PC-9 (cell line): ENCODE measurements around the gene NEUROG1.

Experiments used
- EZH2 ChIP-seq: fragments of 200-600 bp; sonication (generic); IDR thresholded peaks from 2 replicates; pipeline ENCODE4 v1.8.0; 2017; ENCODE audit warnings: antibody characterized with exemption, low read depth
- TF ChIP-seq, protein P1 (sequence below): fragments of 200-600 bp; sonication (generic); conservative IDR thresholded peaks from 2 replicates; pipeline ENCODE4 v1.6.1; 2017; ENCODE audit warnings: mixed run types, antibody characterized with exemption, mild to moderate bottlenecking, moderate library complexity

DNA sequence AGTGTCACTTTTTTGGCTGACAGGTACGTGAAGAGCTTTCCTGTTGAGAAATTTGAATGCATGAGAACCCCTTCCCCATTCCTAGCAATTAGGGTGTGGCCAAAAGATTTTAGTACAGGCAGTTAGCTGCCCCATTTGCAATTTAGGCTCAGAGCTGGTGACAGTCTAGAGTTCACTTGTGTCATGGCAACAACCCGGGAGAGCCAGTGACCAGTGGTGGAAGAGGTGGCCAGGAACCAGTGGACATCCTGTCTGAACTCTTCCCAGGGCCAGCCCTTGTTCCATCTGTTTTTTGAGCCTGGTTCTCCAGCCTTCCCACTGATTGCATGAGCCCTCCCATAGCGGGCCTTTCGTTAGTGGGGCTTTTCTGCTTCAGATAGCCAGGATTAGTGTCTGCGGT lies 2.5 kb upstream of the NEUROG1 start:
- TF ChIP-seq, protein P1, sequence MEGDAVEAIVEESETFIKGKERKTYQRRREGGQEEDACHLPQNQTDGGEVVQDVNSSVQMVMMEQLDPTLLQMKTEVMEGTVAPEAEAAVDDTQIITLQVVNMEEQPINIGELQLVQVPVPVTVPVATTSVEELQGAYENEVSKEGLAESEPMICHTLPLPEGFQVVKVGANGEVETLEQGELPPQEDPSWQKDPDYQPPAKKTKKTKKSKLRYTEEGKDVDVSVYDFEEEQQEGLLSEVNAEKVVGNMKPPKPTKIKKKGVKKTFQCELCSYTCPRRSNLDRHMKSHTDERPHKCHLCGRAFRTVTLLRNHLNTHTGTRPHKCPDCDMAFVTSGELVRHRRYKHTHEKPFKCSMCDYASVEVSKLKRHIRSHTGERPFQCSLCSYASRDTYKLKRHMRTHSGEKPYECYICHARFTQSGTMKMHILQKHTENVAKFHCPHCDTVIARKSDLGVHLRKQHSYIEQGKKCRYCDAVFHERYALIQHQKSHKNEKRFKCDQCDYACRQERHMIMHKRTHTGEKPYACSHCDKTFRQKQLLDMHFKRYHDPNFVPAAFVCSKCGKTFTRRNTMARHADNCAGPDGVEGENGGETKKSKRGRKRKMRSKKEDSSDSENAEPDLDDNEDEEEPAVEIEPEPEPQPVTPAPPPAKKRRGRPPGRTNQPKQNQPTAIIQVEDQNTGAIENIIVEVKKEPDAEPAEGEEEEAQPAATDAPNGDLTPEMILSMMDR, result no peak
- TF ChIP-seq EZH2, result no peak
